Right renal cortex interstitium (tissue), 3 donors: Measurements from ENCODE around the gene DGKD. TPM values are rescaled to one million over a fixed set of nuclear protein-coding genes. Genes with fewer than 3 reads are reported as not detected.
"Not testable (repeated sequence)": the region's sequence is repeated elsewhere in the genome, so short reads cannot be mapped to it uniquely, and the experiment has no call there.

Experiments
- DNase-seq, 3 donors: peaks; one replicate each; pipeline ENCODE4 v3.0.0-alpha.2; 2013; ENCODE audit warnings: low read depth in 3 of 3, low spot score in 2 of 3
- polyA plus RNA-seq, 3 donors: library from polyadenylated mRNA; unstranded; fragments of 120-200 nt; gene quantifications; one replicate each; pipeline ENCODE4 v1.2.1, GENCODE V29; 2013; ENCODE audit not compliant: insufficient read length in 3 of 3

Gene DGKD
- polyA plus RNA-seq, 3 donors, result 19.7 to 26.3 (median 24.2) TPM

DNA sequence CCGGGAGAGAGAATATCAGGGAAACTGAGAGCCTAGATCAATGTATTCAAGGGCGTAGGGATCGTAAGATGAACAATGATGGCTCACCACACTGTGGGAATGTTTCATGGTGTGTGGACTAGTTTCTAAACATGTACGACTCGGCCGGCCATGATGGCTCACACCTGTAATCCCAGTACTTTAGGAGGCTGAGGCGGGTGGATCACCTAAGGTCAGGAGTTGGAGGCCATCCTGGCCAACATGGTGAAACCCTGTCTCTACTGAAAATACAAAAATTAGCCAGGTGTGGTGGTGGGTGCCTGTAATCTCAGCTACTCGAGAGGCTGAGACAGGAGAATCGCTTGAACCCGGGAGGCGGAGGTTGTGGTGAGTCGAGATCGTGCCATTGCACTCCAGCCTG is 18.2 kb upstream of the DGKD start:
- DNase-seq, result not testable (repeated sequence)

DNA sequence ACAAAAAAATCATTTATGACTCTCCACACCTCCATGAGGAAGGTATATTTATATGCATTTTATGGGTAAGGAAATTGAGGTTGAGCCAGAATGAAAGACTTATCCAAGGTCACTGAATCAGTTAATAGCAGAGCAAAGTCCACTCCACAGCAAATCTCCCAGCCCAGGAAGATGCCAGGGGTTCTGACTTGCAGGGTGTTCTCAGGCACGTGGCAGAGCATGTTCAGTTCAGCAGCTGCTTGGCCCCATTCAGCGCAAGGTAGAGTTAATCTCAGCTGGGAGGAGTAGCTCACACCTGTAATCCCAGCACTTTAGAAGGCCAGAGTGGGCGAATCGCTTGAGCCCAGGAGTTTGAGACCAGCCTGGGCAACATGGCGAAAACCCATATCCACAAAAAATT is 17.8 kb upstream of the DGKD start:
- no peak for DNase-seq

- no peak for DNase-seq
Measured at GRCh38 chr2:233338046-233338445, 16.2 kb upstream of the DGKD start.

DNA sequence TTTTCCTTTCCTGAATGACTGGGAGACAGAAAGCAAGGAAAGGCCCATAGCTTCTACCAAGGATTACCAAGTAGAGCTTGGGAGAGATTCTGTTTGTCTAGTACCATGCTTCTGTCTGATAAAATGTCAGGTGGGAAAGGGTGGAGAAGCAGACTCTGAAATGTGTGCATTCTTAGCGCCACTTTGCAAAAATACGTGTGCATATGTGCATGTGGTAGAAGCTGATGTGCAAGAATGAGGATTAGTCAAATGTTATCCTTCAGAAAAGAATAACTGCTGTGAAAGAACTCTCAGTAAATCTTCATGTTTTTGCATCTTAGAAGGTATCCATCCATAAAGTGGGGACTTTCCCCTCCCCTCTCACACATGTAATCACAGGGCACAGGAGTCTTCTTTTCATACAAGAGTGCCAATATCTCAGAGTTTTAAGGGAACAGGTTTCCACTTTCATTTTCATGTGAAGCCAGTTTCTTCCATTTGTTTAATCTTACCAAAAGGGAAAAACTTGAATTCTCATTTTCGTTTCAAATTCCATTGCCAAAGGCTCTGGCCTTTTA is 15.4 kb upstream of the DGKD start:
- DNase-seq, result no peak

- DNase-seq, result no peak
Measured at GRCh38 chr2:233339427-233339826, 14.9 kb upstream of the DGKD start.

DNA sequence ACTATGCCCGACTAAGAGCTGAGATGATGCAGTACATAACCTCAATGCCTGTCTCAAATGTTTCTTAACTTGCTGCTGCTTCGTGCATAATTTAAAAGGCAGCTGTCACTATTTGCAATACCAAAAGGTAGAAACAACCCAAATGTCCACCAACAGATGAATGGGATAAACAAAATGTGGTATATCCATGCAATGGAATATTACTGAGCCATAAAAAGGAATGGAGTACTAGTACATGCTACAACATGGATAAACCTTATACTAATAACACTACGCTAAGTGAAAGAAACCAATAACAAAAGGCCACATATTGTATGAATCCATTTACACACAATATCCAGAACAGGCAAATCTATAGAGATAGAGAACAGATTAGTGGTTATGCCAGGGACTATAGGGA is 13.0 kb upstream of the DGKD start:
- no peak for DNase-seq

GRCh38 chr2:233342301-233342700 is 12.0 kb upstream of the DGKD start:
- no peak for DNase-seq

- no peak for DNase-seq
Measured at GRCh38 chr2:233343171-233343705, 11.1 kb upstream of the DGKD start.

DNA sequence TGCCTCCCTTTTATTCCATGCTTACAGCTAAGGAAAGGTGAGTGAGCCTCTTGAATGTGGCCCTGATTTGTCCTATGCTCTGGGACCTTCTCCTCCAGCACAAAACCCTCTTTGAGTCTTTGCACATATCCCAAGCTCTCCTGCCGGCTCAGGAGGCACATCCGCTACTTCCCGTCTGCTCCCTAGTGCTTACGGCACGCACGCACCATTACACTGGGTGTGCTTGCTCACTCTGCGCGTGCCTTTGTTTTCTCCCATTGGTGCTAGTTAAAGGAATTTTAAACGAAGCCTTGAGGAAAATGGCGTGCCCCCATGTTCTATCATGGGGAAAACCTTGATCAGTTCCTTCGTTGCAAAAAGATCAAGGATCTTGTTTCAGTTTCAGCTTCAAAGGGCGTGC is 7.9 kb upstream of the DGKD start:
- no peak for DNase-seq

- no peak for DNase-seq
Measured at GRCh38 chr2:233346930-233347329, 7.4 kb upstream of the DGKD start.

GRCh38 chr2:233349005-233349998 is 5.0 kb upstream of the DGKD start:
- DNase-seq, result no peak

DNA sequence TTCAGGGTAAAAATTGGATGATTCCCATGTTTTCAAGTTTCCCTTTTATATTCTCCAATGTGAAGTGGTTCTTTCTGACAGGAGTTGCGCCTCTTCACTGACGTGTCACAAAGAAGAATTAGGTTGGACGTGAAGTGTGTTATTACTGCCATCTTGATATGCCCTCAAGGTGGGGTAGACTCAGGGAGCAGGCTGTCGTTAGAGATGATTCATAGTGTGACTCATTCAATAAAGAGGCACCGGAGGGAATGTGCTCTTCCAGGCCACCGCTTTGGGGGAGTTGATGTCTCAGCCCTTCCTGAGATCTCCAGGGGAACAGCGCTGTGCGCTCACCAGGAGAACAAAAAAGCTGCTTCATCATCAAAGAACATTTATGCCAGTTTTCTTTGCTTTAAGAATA is 3.6 kb upstream of the DGKD start:
- no peak for DNase-seq

DNA sequence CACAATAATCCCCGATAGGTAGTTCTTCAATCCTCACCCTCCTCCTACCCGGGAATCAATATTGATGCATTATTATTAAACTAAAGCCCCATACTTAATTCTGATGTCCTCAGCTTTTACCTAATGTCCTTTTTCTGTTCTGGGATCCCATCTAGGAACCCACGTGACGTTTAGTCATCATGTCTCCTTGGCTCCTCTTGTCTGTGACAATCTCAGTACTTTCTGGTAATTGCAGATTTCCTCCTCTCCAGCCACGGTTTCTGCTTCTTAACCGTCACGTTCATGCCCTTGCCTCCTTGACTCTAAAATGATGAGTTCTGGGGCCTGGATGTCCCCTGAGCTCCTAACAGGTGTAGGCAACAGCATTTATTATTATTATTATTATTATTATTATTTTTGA is 2.9 kb upstream of the DGKD start:
- DNase-seq, result no peak

GRCh38 chr2:233352141-233352842 is 2.0 kb upstream of the DGKD start:
- DNase-seq, result no peak

GRCh38 chr2:233353101-233353768 is 1.1 kb upstream of the DGKD start:
- DNase-seq, result no peak

DNA sequence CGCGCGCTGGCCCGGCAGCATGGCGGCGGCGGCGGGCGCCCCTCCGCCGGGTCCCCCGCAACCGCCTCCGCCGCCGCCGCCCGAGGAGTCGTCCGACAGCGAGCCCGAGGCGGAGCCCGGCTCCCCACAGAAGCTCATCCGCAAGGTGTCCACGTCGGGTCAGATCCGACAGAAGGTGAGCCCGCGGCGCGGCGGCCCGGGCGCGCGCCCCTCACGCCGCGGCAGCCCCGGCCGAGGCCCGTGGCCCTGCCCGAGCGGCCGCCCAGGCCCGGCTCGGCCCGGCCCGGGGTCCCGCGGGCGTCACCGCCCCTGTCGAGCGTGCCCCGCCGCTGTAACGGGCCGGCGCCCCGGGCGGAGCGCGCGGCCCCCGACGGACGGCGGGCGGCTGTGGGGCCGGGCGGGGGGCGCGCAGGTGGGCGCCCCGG is 218 bp downstream of the DGKD start:
- no peak for DNase-seq

GRCh38 chr2:233354971-233355574 is 779 bp downstream of the DGKD start:
- DNase-seq, result no peak

DNA sequence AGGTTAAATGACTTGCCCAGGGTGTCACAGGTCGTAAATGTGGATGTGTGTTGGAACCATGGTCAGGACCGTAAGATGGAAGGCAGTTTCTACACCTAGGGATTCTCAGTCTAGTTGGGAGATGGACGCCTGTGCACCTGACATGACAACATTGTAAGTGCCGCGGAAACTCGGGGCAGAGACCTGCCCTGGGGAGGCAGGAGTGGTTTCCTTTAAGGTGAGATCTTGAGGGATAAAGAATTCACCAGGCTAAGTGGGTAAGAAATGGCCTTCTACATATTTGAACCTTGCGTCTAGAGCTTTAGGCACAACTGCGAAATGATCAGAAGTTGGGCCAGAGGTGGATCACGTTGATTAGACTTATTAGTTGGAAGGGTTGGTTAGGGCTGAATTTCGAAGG is 1.6 kb downstream of the DGKD start:
- no peak for DNase-seq

GRCh38 chr2:233356546-233357308 is 2.4 kb downstream of the DGKD start:
- DNase-seq, result no peak

GRCh38 chr2:233358335-233358734 is 4.0 kb downstream of the DGKD start:
- DNase-seq, result no peak
